H9 (cell line): Measurements from ENCODE around the gene CDRT4. TPM values are rescaled to one million over a fixed set of nuclear protein-coding genes. Genes with fewer than 3 reads are reported as not detected.

Source experiments
- DNase-seq: peaks from one replicate; pipeline ENCODE4 v3.0.0-alpha.2; 2017
- H2AFZ ChIP-seq: one replicate; pipeline ENCODE4 v1.6.1; 2013; ENCODE audit warnings: mild to moderate bottlenecking, low read length, control low read depth, moderate library complexity
- H2AK5ac ChIP-seq: 2 replicates; pipeline ENCODE4 v1.6.1; 2013; ENCODE audit warnings: low read length, control low read depth, mixed read lengths; ENCODE audit not compliant: insufficient read length
- H2BK120ac ChIP-seq: one replicate; pipeline ENCODE4 v1.6.1; 2013; ENCODE audit warnings: low read depth, mild to moderate bottlenecking, low read length, control low read depth, inconsistent platforms; ENCODE audit not compliant: poor library complexity, severe bottlenecking
- H2BK12ac ChIP-seq: 2 replicates; pipeline ENCODE4 v1.6.1; 2013; ENCODE audit warnings: low read length, control low read depth, mixed read lengths, low read depth; ENCODE audit not compliant: insufficient read length
- H2BK15ac ChIP-seq: 2 replicates; pipeline ENCODE4 v1.6.1; 2013; ENCODE audit warnings: low read depth, low read length, control low read depth
- H2BK20ac ChIP-seq: one replicate; pipeline ENCODE4 v1.6.1; 2013; ENCODE audit warnings: low read depth, mild to moderate bottlenecking, low read length, control low read depth, inconsistent platforms; ENCODE audit not compliant: poor library complexity, severe bottlenecking
- H2BK5ac ChIP-seq: 2 replicates; pipeline ENCODE4 v1.6.1; 2013; ENCODE audit warnings: low read length, control low read depth, mixed read lengths; ENCODE audit not compliant: insufficient read length
- H3K14ac ChIP-seq: 2 replicates; pipeline ENCODE4 v1.6.1; 2013; ENCODE audit warnings: low read length, control low read depth; ENCODE audit not compliant: insufficient read depth
- H3K18ac ChIP-seq: 2 replicates; pipeline ENCODE4 v1.6.1; 2013; ENCODE audit warnings: low read depth, mild to moderate bottlenecking, mixed read lengths, low read length, control low read depth; ENCODE audit not compliant: insufficient read length
- H3K23ac ChIP-seq: 2 replicates; pipeline ENCODE4 v1.6.1; 2013; ENCODE audit warnings: low read length, control low read depth, mixed read lengths, low read depth; ENCODE audit not compliant: insufficient read length
- H3K23me2 ChIP-seq: 2 replicates; pipeline ENCODE4 v1.6.1; 2013; ENCODE audit warnings: low read depth, mild to moderate bottlenecking, mixed read lengths, low read length, control low read depth; ENCODE audit not compliant: insufficient read length, poor library complexity, severe bottlenecking
- H3K27ac ChIP-seq: 2 replicates; pipeline ENCODE4 v1.5.1; 2013; ENCODE audit warnings: low read length, control low read depth, mixed read lengths, low read depth; ENCODE audit not compliant: insufficient read length
- H3K27me3 ChIP-seq: 2 replicates; pipeline ENCODE4 v1.6.1; 2013; ENCODE audit warnings: low read length, control low read depth, inconsistent platforms; ENCODE audit not compliant: insufficient read depth
- H3K4ac ChIP-seq: 2 replicates; pipeline ENCODE4 v1.6.1; 2013; ENCODE audit warnings: low read depth, mild to moderate bottlenecking, control low read depth, inconsistent platforms, low read length, moderate library complexity
- H3K4me1 ChIP-seq: 2 replicates; pipeline ENCODE4 v1.6.1; 2013; ENCODE audit warnings: low read length, control low read depth, inconsistent platforms; ENCODE audit not compliant: insufficient read depth
- H3K4me2 ChIP-seq: 2 replicates; pipeline ENCODE4 v1.6.1; 2013; ENCODE audit warnings: low read length, control low read depth, mixed read lengths; ENCODE audit not compliant: insufficient read length, insufficient read depth
- H3K56ac ChIP-seq: 2 replicates; pipeline ENCODE4 v1.6.1; 2013; ENCODE audit warnings: low read depth, mild to moderate bottlenecking, mixed read lengths, low read length, control low read depth; ENCODE audit not compliant: insufficient read length
- H3K79me1 ChIP-seq: 2 replicates; pipeline ENCODE4 v1.6.1; 2013; ENCODE audit warnings: low read depth, mild to moderate bottlenecking, moderate library complexity, low read length, control low read depth, inconsistent platforms; ENCODE audit not compliant: insufficient read depth, poor library complexity, severe bottlenecking
- H3K79me2 ChIP-seq: 2 replicates; pipeline ENCODE4 v1.6.1; 2013; ENCODE audit warnings: low read length, control low read depth, inconsistent platforms; ENCODE audit not compliant: insufficient read depth
- H3K9ac ChIP-seq: 2 replicates; pipeline ENCODE4 v1.6.1; 2013; ENCODE audit warnings: low read length, control low read depth, mixed read lengths; ENCODE audit not compliant: insufficient read length; ENCODE audit errors: extremely low read depth
- H3K9me3 ChIP-seq: one replicate; pipeline ENCODE4 v1.6.1; 2013; ENCODE audit warnings: low read depth, low read length, inconsistent platforms; ENCODE audit not compliant: control insufficient read depth
- H3T11ph ChIP-seq: one replicate; pipeline ENCODE4 v1.6.1; 2013; ENCODE audit warnings: mild to moderate bottlenecking, low read length, control low read depth, inconsistent platforms
- H4K20me1 ChIP-seq: one replicate; pipeline ENCODE4 v1.6.1; 2013; ENCODE audit not compliant: control insufficient read depth, insufficient read length, insufficient read depth
- H4K5ac ChIP-seq: 2 replicates; pipeline ENCODE4 v1.6.1; 2013; ENCODE audit warnings: low read depth, mild to moderate bottlenecking, mixed read lengths, low read length, control low read depth; ENCODE audit not compliant: insufficient read length
- H4K8ac ChIP-seq: replicated peaks from 2 replicates; pipeline ENCODE4 v1.6.1; 2013; ENCODE audit warnings: low read length, control low read depth, mixed read lengths, low read depth; ENCODE audit not compliant: insufficient read length
- H4K91ac ChIP-seq: 2 replicates; pipeline ENCODE4 v1.6.1; 2013; ENCODE audit warnings: low read depth, mild to moderate bottlenecking, moderate library complexity, mixed read lengths, low read length, control low read depth; ENCODE audit not compliant: insufficient read length
- H3K27ac Mint-ChIP-seq, 3 experiments: 2 replicates in 2 of 3; 3 replicates in 1 of 3; pipeline ENCODE4 v1.8.0; 2020 to 2021; ENCODE audit warnings: mixed read lengths in 3 of 3, mild to moderate bottlenecking in 1 of 3, moderate library complexity in 1 of 3
- H3K27me3 Mint-ChIP-seq: 2 replicates; pipeline ENCODE4 v1.8.0; 2021; ENCODE audit warnings: low read depth, mild to moderate bottlenecking, moderate library complexity, mixed read lengths
- H3K36me3 Mint-ChIP-seq, 3 experiments: 2 replicates in 2 of 3; 3 replicates in 1 of 3; pipeline ENCODE4 v1.8.0; 2020 to 2021; ENCODE audit warnings: low read depth in 3 of 3, mixed read lengths in 3 of 3; ENCODE audit not compliant: insufficient read depth in 1 of 3
- H3K4me1 Mint-ChIP-seq, 2 experiments: 2 replicates each; pipeline ENCODE4 v1.8.0; 2020; ENCODE audit warnings: mixed read lengths in 2 of 2
- H3K4me3 Mint-ChIP-seq, 2 experiments: 2 replicates in 1 of 2; 3 replicates in 1 of 2; pipeline ENCODE4 v1.8.0; 2020 to 2021; ENCODE audit warnings: mild to moderate bottlenecking in 2 of 2, mixed read lengths in 2 of 2, moderate library complexity in 1 of 2
- H3K9me3 Mint-ChIP-seq, 2 experiments: 2 replicates in 1 of 2; 3 replicates in 1 of 2; pipeline ENCODE4 v1.8.0; 2020; ENCODE audit warnings: mild to moderate bottlenecking in 2 of 2, mixed read lengths in 2 of 2, moderate library complexity in 1 of 2
- CTCF ChIP-seq: fragments of 200-600 bp; sonication (generic); conservative IDR thresholded peaks from 3 replicates; pipeline ENCODE4 v1.8.0; 2021; ENCODE audit warnings: antibody characterized with exemption, mild to moderate bottlenecking
- WGBS: extraction: QIAGEN DNeasy Blood & Tissue Kit; methylation state at CpG from one replicate; pipeline ENCODE4 v1.1.7; 2013; ENCODE audit warnings: missing lambda C conversion rate, low lambda C conversion rate, mixed read lengths; ENCODE audit not compliant: insufficient read length; ENCODE audit errors: extremely low coverage; 5-methylcytosine and 5-hydroxymethylcytosine counted together
- total RNA-seq: library from RNA; stranded (reverse); gene quantifications from 2 replicates; pipeline ENCODE4 v1.2.1, GENCODE V29; 2021

The CDRT4 gene
- total RNA-seq, 1 experiment from 2014 or later = 3.8 TPM

- H3K27me3 ChIP-seq = no peaks in the 10 kb centered on the region
- H2BK20ac ChIP-seq = no peak overlapping the region
- no peak for DNase-seq
- Mint-ChIP-seq H3K27me3 (no peaks in the 10 kb centered on the region), H3K27ac (no peak overlapping the region), H3K4me1 (peaks cover 4 to 6% of the 10 kb centered on the region in 2 experiments), H3K4me3 (no peak overlapping the region), H3K36me3 (peaks cover 0 to 7% (median 3%) of the 10 kb centered on the region in 3 experiments; a peak in 5 of 7 replicates), H3K9me3 (peaks cover 0 to 2% of the 10 kb centered on the region in 2 experiments; a peak in 3 of 5 replicates)
- H2AFZ ChIP-seq = no peak overlapping the region
- H3K18ac ChIP-seq = peak overlapping the region; percentile 1
- no peak for TF ChIP-seq CTCF
- H2BK120ac ChIP-seq = no peak overlapping the region
- H4K5ac ChIP-seq = no peak overlapping the region
- H4K20me1 ChIP-seq = no peaks in the 10 kb centered on the region
- no peak overlapping the region for H3K9ac ChIP-seq
- no peak overlapping the region for H2AK5ac ChIP-seq
- H3K56ac ChIP-seq = peak overlapping the region; percentile 27
- H3K4me1 ChIP-seq = peaks cover 3% of the 10 kb centered on the region; the same call in 1 of the 2 replicates
- no peak overlapping the region for H3K4me2 ChIP-seq
- H3K4ac ChIP-seq = no peak overlapping the region
- no peak overlapping the region for H2BK5ac ChIP-seq
- H3K9me3 ChIP-seq = no peaks in the 10 kb centered on the region
- H3K23me2 ChIP-seq = no peaks in the 10 kb centered on the region
- H3K79me1 ChIP-seq = no peaks in the 10 kb centered on the region
- H2BK12ac ChIP-seq = no peak overlapping the region
- H4K91ac ChIP-seq = no peak overlapping the region
- H4K8ac ChIP-seq = peak overlapping the region; percentile 44
- no peak overlapping the region for H3K23ac ChIP-seq
- H3K79me2 ChIP-seq = no peaks in the 10 kb centered on the region
- H3T11ph ChIP-seq = no peak overlapping the region
- no peak overlapping the region for H3K27ac ChIP-seq
- H2BK15ac ChIP-seq = no peak overlapping the region
- no peak overlapping the region for H3K14ac ChIP-seq
- no CpG with 5 or more reads among the region's 2 CpGs for WGBS
Observed at GRCh38 chr17:15465045-15465701, 2.2 kb downstream of the CDRT4 start.
